GM12801 (cell line): ENCODE results near the gene IFT57.

ENCODE experiments used
- CTCF ChIP-seq: IDR thresholded peaks from one replicate; pipeline ENCODE4 v1.5.1; 2011; ENCODE audit warnings: control low read depth; ENCODE audit not compliant: insufficient read length; ENCODE audit errors: extremely low read depth

IFT57 gene

DNA sequence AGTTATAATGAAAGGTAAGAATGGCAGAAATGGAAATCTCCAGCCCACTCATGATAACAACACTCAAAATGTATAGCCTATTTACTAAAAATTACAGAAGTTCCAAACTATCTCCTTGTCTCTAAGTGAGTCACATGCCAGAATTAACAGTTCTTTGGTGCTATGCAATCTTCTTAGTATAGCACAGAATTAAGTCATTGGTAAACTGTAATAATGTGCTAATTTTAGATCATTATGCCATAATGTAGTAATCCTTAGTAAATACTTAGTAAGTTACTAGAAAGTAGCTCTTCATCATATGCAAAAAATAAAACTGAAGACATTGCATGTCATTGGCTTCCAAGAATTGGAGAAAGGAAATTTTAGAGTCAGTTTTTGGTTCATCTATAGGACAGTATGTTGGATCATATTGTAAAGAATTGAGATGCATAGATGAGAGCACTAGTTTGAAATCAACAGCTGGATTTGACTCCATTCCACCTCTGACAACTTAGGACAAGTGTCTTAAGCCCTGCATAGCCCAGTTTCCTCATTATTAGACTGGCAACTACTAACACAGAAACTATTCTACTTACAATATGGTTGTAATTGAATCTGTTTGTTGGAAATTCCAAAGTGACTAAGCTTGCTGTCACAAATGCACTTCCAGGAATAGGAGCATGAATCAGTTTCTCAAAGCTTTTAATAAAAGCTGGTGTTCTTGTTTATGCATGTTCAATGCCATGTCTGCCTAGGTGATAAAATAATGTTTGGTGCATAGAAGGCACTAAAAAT lies 91.3 kb downstream of the IFT57 start:
- no peak for TF ChIP-seq CTCF

DNA sequence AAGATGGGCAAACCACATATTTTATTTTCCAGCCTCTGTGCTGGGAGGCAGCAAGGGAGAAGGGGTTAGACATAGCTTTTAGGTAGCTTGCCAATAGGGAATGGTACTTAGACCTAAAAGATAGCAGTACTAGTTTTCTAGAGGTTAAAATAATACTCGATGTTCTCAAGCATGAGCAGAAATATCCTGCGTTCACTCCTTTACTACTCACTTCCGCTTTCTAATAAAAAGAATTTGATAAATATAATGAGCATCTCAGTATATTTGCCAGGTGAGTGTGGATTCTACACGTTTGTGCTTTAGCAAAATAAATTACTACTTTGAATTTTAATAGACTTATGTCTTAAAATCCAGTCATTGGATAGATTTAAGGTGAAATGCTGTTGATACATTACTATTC lies 92.0 kb downstream of the IFT57 start:
- no peak for TF ChIP-seq CTCF

DNA sequence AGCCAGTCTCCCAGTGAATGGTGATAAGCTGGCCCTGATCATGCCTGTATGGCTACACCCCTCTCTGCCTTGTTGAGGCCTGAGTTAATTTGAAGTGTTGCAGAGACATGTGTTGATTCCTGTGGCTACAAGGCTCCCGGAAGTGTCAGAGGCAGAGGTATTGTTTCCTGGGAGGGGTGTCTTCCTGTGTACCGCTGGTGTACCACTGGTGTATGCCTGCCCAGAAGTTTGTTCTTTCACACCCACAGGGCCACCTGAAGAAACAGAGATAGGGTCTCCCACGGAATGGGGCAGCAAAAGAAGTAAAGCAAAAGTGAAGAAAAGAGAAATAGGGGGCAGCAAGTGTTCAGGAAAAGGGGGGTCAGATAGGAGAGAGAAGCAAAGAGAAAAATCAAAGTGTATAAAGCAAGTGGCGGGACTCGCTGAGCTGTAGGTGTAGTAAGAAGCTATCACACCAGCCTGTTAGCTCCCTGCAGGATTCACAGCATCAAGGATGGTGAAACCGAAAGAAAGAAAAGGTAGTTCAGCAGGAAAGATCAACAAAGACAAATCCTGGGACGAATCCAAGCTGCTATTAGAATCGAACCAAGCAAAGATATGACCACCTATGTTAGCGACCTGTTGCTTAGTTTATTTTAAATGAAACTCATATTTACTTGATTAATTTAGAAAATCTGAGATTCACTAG lies 94.8 kb downstream of the IFT57 start:
- no peak for TF ChIP-seq CTCF

DNA sequence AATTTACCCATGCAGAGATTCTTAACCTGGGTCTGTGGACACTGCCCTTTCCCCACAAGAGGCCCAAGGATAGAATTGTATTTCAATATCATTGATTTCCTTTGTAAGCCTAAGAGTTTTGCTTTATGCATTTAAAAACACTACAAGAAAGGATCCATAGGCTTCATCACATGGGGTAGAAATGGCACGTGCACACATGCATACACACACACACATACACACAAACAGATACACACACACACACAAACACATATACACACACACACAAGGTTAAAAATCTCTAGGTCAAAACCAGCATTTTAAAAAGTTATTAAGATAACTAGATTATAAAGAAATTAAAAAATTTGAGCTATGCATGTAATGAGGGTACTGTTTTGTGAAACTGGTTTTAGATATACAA lies 95.9 kb downstream of the IFT57 start:
- no peak for TF ChIP-seq CTCF

- TF ChIP-seq CTCF = no peak
Measured at GRCh38 chr3:108125550-108126071, 96.6 kb downstream of the IFT57 start.

- no peak for TF ChIP-seq CTCF
Measured at GRCh38 chr3:108125153-108125543, 97.1 kb downstream of the IFT57 start.

DNA sequence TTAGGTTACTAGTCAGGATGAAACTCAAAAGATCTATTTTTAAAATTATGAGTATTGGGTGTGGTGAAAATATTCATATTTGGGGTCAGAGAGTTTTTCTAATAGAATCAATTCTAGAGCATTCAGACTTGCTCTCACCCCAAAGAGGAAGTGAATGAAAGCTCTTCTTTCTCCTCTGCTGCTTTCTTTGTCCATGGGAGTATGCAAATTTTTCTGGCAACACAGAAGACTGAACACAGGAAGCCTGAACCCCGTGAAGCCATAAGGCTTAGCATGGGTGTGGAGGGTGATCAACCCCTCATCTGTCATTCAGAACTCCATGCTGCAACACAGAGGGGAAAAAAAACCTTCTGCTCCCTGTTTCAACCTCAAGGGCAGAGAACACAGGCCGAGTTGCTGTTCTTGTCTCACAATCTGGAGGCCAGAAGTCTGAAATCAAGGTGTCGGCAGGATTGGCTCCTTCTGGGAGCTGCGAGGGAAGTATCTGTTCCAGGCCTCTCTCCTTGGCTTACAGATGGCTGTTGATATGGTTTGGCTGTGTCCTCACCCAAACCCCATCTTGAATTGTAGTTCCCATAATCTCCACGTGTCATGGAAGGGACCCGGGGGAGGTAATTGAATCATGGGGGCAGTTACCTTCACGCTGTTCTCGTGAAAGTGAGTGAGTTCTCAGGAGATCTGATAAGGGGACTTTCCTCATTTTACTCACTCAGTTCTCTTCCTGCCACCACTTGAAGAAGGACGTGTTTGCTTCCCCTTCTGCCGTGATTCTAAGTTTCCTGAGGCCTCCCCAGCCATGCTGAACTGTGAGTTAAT lies 97.7 kb downstream of the IFT57 start:
- no peak for TF ChIP-seq CTCF
